Fibroblast of villous mesenchyme (primary cell): ENCODE measurements around the gene VSNL1. TPM values are rescaled to one million over a fixed set of nuclear protein-coding genes. Genes with fewer than 3 reads are reported as not detected.

Experiments used
- DNase-seq: peaks from one replicate; pipeline ENCODE4 v3.0.0-alpha.2; 2010; ENCODE audit warnings: low read depth
- H3K4me3 ChIP-seq: 2 replicates; pipeline ENCODE4 v1.5.1; 2011; ENCODE audit warnings: low read depth, mild to moderate bottlenecking, low read length
- total RNA-seq: library from RNA; depleted of rRNA; stranded (reverse); fragments of >200 nt; gene quantifications from 2 replicates; pipeline ENCODE4 v1.2.3, GENCODE V29; 2012
- TF ChIP-seq, protein P1 (sequence below): IDR thresholded peaks from 2 replicates; pipeline ENCODE4 v1.5.1; 2012; ENCODE audit warnings: low read depth, mild to moderate bottlenecking, low read length; ENCODE audit not compliant: insufficient read depth

VSNL1 gene
- total RNA-seq, 1 donor = 0.86 TPM

DNA sequence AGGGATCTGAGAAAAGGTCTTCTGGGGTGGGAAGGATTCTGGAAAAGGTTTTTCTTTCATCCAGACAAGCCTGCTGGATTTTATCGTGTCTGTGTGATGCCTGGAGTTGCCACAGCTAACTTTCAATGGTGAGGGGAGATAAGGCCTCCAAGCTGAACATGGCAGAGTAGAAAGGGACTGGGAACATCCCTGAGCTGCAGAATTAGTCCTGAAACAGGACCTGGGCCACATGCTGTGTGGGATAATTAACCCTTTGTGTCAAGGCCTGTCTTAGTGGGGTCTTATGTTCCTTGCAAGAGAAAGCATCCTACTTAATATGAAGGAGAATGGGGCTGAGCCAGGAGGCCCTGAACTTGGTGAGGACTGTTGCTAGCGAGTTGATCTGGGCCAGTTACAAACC lies 66.4 kb downstream of the VSNL1 start:
- TF ChIP-seq, protein P1, sequence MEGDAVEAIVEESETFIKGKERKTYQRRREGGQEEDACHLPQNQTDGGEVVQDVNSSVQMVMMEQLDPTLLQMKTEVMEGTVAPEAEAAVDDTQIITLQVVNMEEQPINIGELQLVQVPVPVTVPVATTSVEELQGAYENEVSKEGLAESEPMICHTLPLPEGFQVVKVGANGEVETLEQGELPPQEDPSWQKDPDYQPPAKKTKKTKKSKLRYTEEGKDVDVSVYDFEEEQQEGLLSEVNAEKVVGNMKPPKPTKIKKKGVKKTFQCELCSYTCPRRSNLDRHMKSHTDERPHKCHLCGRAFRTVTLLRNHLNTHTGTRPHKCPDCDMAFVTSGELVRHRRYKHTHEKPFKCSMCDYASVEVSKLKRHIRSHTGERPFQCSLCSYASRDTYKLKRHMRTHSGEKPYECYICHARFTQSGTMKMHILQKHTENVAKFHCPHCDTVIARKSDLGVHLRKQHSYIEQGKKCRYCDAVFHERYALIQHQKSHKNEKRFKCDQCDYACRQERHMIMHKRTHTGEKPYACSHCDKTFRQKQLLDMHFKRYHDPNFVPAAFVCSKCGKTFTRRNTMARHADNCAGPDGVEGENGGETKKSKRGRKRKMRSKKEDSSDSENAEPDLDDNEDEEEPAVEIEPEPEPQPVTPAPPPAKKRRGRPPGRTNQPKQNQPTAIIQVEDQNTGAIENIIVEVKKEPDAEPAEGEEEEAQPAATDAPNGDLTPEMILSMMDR = no peak

DNA sequence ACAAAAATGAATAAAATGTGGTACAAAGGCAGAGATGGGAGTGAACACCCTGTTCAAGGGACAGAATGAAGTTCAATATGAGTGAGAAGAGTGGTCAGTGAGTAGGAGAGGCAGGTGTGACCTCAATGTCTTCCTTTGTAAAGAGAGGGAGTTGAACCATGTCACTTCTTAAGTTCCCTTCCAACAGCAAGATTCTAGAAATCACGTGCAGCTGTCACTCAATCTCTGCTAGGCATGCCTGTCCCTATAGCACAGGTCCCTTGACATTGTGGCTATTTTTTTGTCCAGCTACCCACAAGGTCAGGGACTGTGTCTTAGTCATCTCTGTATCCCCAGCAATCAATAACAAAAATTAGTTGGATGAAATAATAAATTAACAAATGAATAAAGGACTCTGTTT lies 66.9 kb downstream of the VSNL1 start:
- DNase-seq = no peak
- no peak overlapping the region for H3K4me3 ChIP-seq
- TF ChIP-seq, protein P1 = no peak

More for the DNA sequence above, 66.4 kb downstream of the VSNL1 start:
- DNase-seq = no peak
- no peak overlapping the region for H3K4me3 ChIP-seq

DNA sequence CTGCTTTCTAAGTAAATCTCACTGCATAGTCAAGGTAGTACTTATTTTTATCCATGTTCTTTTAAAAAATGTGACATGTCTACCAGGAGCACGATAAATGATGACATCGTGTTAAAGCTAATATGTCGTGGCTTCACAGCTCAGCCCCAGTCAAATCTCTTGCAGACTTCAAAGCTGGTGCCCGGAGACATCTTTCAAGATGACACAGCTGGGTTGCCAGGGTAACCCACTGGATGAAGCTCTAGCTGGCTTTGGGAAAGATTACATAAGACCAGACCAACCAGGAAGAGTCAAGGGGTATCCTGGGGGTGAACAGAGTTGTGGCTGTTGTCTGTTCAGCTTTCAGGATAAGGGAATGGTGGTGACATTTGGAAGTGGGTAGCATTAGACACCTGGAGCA lies 67.8 kb downstream of the VSNL1 start:
- DNase-seq = no peak
- H3K4me3 ChIP-seq = no peak overlapping the region
- TF ChIP-seq, protein P1 = no peak

DNA sequence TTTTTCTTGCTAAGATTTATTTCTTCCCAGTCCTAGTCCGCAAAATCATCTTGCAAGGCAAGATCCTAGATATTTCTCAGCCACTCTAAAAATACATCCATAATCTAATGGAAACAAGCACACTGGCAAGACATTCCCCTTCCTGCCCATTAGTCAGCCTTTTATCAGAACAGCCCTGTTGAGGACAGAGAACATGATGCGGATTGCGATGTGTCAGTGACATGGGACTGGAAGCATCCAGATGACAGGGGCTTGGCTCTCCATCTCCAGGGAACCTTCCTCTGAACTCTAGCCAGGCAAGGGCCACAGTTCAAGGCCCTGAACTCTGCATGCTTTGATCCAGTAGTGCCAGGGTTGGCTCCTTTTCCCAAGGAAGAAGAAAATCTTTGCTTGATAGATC lies 70.0 kb downstream of the VSNL1 start:
- DNase-seq = no peak
- TF ChIP-seq, protein P1 = no peak

DNA sequence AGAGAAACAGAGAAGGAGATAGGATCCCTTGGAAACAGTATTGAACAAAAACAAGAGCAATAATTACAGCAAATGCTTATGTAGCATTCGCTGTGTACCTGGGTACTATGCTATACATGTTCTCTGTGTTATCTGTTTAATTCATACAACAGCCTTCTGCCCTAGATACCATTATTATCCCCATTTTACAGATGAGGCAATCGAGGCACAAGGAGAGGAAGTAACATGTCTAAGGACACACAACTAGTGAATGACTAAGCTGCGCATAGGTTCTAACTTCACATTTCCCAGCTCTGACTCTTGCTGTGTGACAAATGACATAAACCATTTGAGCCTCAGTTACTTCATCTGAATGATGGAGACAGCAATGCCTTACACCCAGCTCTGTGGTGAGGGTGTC lies 70.5 kb downstream of the VSNL1 start:
- TF ChIP-seq, protein P1 = no peak
- DNase-seq = no peak
- H3K4me3 ChIP-seq = no peak overlapping the region

More for the DNA sequence above, 70.0 kb downstream of the VSNL1 start:
- H3K4me3 ChIP-seq = no peak overlapping the region

DNA sequence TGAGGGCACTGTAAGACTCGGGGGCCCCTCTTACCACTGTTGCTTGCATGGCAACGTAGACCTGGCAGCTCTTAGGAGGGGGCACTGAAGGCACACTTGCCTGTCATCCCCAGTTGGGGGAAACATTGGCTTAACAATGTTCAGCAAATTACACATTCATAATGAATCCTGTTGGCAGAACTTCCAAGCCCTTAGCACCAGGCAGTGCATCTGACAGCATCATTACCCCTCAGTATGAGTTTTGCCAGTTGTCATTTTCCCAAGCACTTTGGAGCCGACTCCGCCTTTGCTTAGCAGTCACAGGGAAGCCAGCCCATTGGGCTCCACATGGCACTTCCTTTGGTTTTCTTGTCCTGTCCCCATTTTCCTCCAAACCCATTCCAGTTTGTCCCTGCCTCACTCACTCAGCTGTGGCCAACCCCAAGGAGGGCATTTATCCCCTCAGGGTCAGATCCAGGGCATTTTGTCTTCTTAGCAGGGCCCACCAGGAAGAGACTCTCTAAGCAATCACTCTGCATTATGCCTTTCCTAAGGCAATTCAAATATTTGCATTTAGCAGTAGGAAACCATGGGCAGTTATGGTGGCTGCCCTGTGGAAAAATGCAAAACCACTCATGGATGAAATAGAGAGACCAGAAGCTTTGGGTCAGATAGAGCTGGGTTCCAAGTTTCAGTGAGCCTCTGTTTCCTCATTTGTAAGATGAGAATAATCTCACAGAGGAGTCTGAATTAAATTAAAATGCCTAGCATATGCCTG lies 73.9 kb downstream of the VSNL1 start:
- DNase-seq = no peak
- TF ChIP-seq, protein P1 = no peak
- H3K4me3 ChIP-seq = no peak overlapping the region

DNA sequence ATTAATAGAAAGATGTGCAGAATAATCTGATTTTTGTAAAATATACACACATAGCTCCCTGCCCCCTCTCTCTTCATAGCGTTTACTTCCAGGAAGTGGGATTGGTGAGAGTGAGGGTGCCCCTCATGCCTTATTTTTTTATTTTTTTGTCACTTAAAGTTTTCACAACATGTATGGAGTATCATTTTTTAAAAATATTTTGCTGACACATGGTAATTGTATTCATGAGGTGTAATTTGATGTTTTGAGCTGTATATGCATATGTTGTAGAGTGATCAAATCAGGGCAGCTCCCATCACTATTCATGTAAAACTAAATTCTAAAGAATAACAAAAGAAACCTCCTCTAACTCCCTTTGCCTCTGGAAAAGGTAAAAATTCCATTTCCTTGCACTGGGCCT lies 74.7 kb downstream of the VSNL1 start:
- DNase-seq = no peak
- H3K4me3 ChIP-seq = no peak overlapping the region
- TF ChIP-seq, protein P1 = no peak
